HepG2 (cell line): ENCODE measurements around the gene SFXN5. TPM values are rescaled to one million over a fixed set of nuclear protein-coding genes. Genes with fewer than 3 reads are reported as not detected.
A peak's percentile ranks its signal among the peaks of the same experiment; 100 is the strongest.

Experiments used
- ATAC-seq: fragments of 200-7000 bp; cut with Tn5 transposase; 3 replicates; pipeline ENCODE4 v1.9.1; 2020; ENCODE audit warnings: mild to moderate bottlenecking, moderate library complexity
- BruUV-seq: library from RNA; stranded (reverse); fragments of 400-500 nt; replicated peaks from 2 replicates; lab custom pipeline; 2021; lab: Mats Ljungman, UMichigan
- CTCF ChIA-PET: fragments of 300-600 bp; formaldehyde crosslinking; extraction: SDS; loops from one replicate; lab custom pipeline; 2021; ENCODE audit warnings: low total read pairs, inconsistent platforms, low intra/inter-chr PET ratio; lab: Yijun Ruan, JAX
- POLR2A ChIA-PET: fragments of 350-600 bp; sonication (Branson Sonifier 250); formaldehyde crosslinking; loops from one replicate; lab custom pipeline; 2020; ENCODE audit warnings: antibody characterized with exemption, inconsistent platforms; lab: Yijun Ruan, JAX
- DNase-seq: peaks from one replicate; pipeline ENCODE4 v3.0.0-alpha.2; 2015; ENCODE audit warnings: low spot score
- FAIRE-seq: peaks from 3 replicates; lab custom pipeline; 2011; peaks lifted over from hg19 to GRCh38; lab: Jason Lieb, UNC
- H2AFZ ChIP-seq: one replicate; pipeline ENCODE4 v1.6.1; 2011; ENCODE audit warnings: low read length, inconsistent platforms
- H3K27ac ChIP-seq: fragments of 300-600 bp; 3 replicates; pipeline ENCODE4 v1.8.0; 2011; ENCODE audit warnings: mixed run types, mild to moderate bottlenecking, mixed read lengths, low read length, inconsistent platforms; ENCODE audit not compliant: insufficient read depth; ENCODE audit errors: extremely low read length
- H3K27me3 ChIP-seq, 2 experiments: fragments of 200-600 bp in 1 of 2; 2 replicates in 1 of 2; 3 replicates in 1 of 2; pipeline versions ENCODE4 v1.6.0 to v1.8.0; 2011; ENCODE audit warnings: low read length in 2 of 2, mild to moderate bottlenecking in 2 of 2, moderate library complexity in 2 of 2, inconsistent platforms in 1 of 2; ENCODE audit not compliant: insufficient read depth in 2 of 2, control insufficient read depth in 1 of 2
- H3K36me3 ChIP-seq, 2 experiments: fragments of 200-600 bp in 1 of 2; replicated peaks in 1 of 2; 2 replicates in 1 of 2; 3 replicates in 1 of 2; pipeline versions ENCODE4 v1.5.1 to v1.8.0; 2011; ENCODE audit warnings: low read length in 2 of 2, inconsistent platforms in 1 of 2; ENCODE audit not compliant: insufficient read depth in 2 of 2, control insufficient read depth in 1 of 2
- H3K4me1 ChIP-seq: 2 replicates; pipeline ENCODE4 v1.5.1; 2012; ENCODE audit warnings: low read length, inconsistent platforms; ENCODE audit not compliant: insufficient read depth
- H3K4me2 ChIP-seq: 2 replicates; pipeline ENCODE4 v1.6.0; 2011; ENCODE audit warnings: low read depth, low read length, inconsistent platforms
- H3K4me3 ChIP-seq, 3 experiments: fragments of 200-600 bp in 1 of 3; sonication (generic), shearing (Covaris generic) in 1 of 3; replicated peaks in 1 of 3; 2 replicates each; pipeline ENCODE4 v1.5.1; 2011 to 2016; ENCODE audit warnings: low read length in 3 of 3, inconsistent platforms in 2 of 3, low read depth in 2 of 3, mild to moderate bottlenecking in 2 of 3, control low read depth in 1 of 3, mixed read lengths in 1 of 3; ENCODE audit not compliant: insufficient read depth in 1 of 3
- H3K79me2 ChIP-seq: one replicate; pipeline ENCODE4 v1.6.1; 2011; ENCODE audit warnings: low read length, inconsistent platforms; ENCODE audit not compliant: insufficient read depth
- H3K9ac ChIP-seq: 2 replicates; pipeline ENCODE4 v1.6.0; 2011; ENCODE audit warnings: mild to moderate bottlenecking, low read depth, low read length, inconsistent platforms; ENCODE audit not compliant: insufficient read depth
- H3K9me3 ChIP-seq: 2 replicates; pipeline ENCODE4 v1.5.1; 2012; ENCODE audit warnings: mild to moderate bottlenecking, low read length
- H4K20me1 ChIP-seq: 2 replicates; pipeline ENCODE4 v1.6.0; 2011; ENCODE audit warnings: inconsistent platforms, mild to moderate bottlenecking, low read length, moderate library complexity; ENCODE audit not compliant: insufficient read depth
- CBX2 ChIP-seq, 2 experiments: fragments of 200-600 bp in 1 of 2; sonication (generic); formaldehyde crosslinking in 1 of 2; IDR thresholded peaks; 2 replicates each; pipeline versions ENCODE4 v1.7.0 to v1.8.1; 2018 to 2022; ENCODE audit warnings: low read depth in 2 of 2, low read length in 1 of 2, mild to moderate bottlenecking in 1 of 2, missing genetic modification reagents in 1 of 2
- GATAD2A ChIP-seq: IDR thresholded peaks from 2 replicates; pipeline ENCODE4 v1.6.1; 2016
- KDM4B ChIP-seq: sonication (generic); formaldehyde crosslinking; IDR thresholded peaks from 2 replicates; pipeline ENCODE4 v1.4.0; 2020; ENCODE audit warnings: missing genetic modification reagents
- MAFF ChIP-seq: IDR thresholded peaks from 2 replicates; pipeline ENCODE4 v1.6.1; 2011; ENCODE audit warnings: low read depth, low read length, improper control_type of control experiment
- MAFK ChIP-seq, 2 experiments: IDR thresholded peaks in 1 of 2; conservative IDR thresholded peaks in 1 of 2; 2 replicates each; pipeline ENCODE4 v1.6.1; 2011; ENCODE audit warnings: improper control_type of control experiment in 2 of 2, low read length in 2 of 2
- NKX3-1 ChIP-seq: sonication (generic); formaldehyde crosslinking; IDR thresholded peaks from 2 replicates; pipeline ENCODE4 v1.5.0; 2020; ENCODE audit warnings: missing genetic modification reagents
- ZNF333 ChIP-seq: sonication (generic); formaldehyde crosslinking; IDR thresholded peaks from 2 replicates; pipeline ENCODE4 v1.4.0; 2020; ENCODE audit warnings: mild to moderate bottlenecking, missing genetic modification reagents, borderline replicate concordance
- WGBS: methylation state at CpG from one replicate; pipeline ENCODE4 v1.1.6; 2017; ENCODE audit warnings: low lambda C conversion rate; 5-methylcytosine and 5-hydroxymethylcytosine counted together
- in situ Hi-C: cut with HindIII; loops from 2 replicates; pipeline ENCODE4 v1.10.0; 2017; ENCODE audit warnings: low pct_unique_long_range_greater_than_20kb; ENCODE audit not compliant: extremely low pct_ligation_motif_present
- intact Hi-C: fragments of 100-400 bp; cut with micrococcal nuclease; formaldehyde crosslinking; loops from one replicate; pipeline ENCODE4 v1.10.0; 2022; ENCODE audit not compliant: unreplicated experiment
- polyA plus RNA-seq, 8 experiments: library from polyadenylated mRNA; depleted of rRNA in 3 of 8; stranded (reverse) in 7 of 8; unstranded in 1 of 8; fragments of >200 nt; fragmentation: Illumina TruSeq in 4 of 8; extraction: Trizol in 4 of 8; gene quantifications; 2 replicates each; pipeline versions ENCODE4 v1.2.1 to v1.2.3, GENCODE V29; 2011 to 2016; ENCODE audit warnings: low read depth in 4 of 8, missing spikeins in 1 of 8, mixed read lengths in 1 of 8; ENCODE audit not compliant: insufficient read depth in 1 of 8
- total RNA-seq, 5 experiments: library from RNA; depleted of rRNA; stranded (reverse); fragments of >200 nt; fragmentation: Illumina TruSeq; extraction: Trizol; gene quantifications; 2 replicates each; pipeline ENCODE4 v1.2.3, GENCODE V29; 2016; ENCODE audit warnings: low read depth in 1 of 5

SFXN5 gene
- total and polyA plus RNA-seq, 2 of the 13 experiments (the other 11 are each of a cell fraction or from before 2014, with no cell fraction given), result 34.9 to 37.4 TPM

- Histone ChIP-seq H3K79me2 (no peaks in the 10 kb centered on the region), H3K4me1 (peaks cover 37% of the 10 kb centered on the region), H3K27me3 (peaks cover 10 to 89% of the 10 kb centered on the region in 2 experiments; a peak in 4 of 5 replicates), H4K20me1 (no peaks in the 10 kb centered on the region; the same call in 1 of the 2 replicates), H3K27ac (no peak overlapping the region), H3K9ac (no peak overlapping the region), H3K4me3 (no peak overlapping the region), H3K9me3 (no peaks in the 10 kb centered on the region), H3K36me3 (no peaks in the 10 kb centered on the region), H2AFZ (no peak overlapping the region), H3K4me2 (no peak overlapping the region; the same call in 1 of the 2 replicates)
- ChIA-PET CTCF (no interaction called here), POLR2A (no interaction called here)
- TF ChIP-seq KDM4B (CRISPR knock-in tag) (no peak), GATAD2A (CRISPR knock-in tag) (no peak), MAFF (peak; percentile 69), ZNF333 (CRISPR knock-in tag) (0 out of 2 replicates have a peak, but pooled peaks have one; percentile 4), MAFK (conservative IDR thresholded peaks at IDR 0.05 in 1 of 2, IDR thresholded peaks at IDR 0.05 in 1 of 2; ENCODE audit: low read length in 2 of 2) (peak; percentile 83 to 88), CBX2 (IDR thresholded peaks at IDR 0.05; ENCODE audit: low read depth, low read length) (peak; percentile 80; the same call in 1 of the 2 replicates), CBX2 (CRISPR knock-in tag; IDR thresholded peaks at IDR 0.05; ENCODE audit: low read depth) (no peak), NKX3-1 (CRISPR knock-in tag) (no peak)
- BruUV-seq, result TSS peak; percentile 49
- ATAC-seq (no peak), DNase-seq (no peak), FAIRE-seq (no peak)
- in situ Hi-C loops, result no loop called here
- intact Hi-C loops, result no loop called here
- 80% methylated on average over 48 of the region's 48 CpGs for WGBS
Measured at GRCh38 chr2:72919414-72920317, 151.8 kb downstream of the SFXN5 start.
